SU-DHL-6 (cell line): ENCODE results near the gene GIGYF2.

Source experiments
- EZH2phosphoT487 ChIP-seq: fragments of 200-600 bp; sonication (generic), shearing (Covaris generic); conservative IDR thresholded peaks from 2 replicates; pipeline ENCODE4 v1.6.1; 2018; ENCODE audit warnings: mild to moderate bottlenecking, antibody characterized with exemption, low read length, moderate library complexity, mixed read lengths
- TF ChIP-seq, protein P1 (sequence below): fragments of 200-600 bp; sonication (generic); IDR thresholded peaks from one replicate; pipeline ENCODE4 v1.5.1; 2017; ENCODE audit warnings: antibody characterized with exemption, mild to moderate bottlenecking, low read length, moderate library complexity; ENCODE audit not compliant: insufficient read depth, poor library complexity, severe bottlenecking

DNA sequence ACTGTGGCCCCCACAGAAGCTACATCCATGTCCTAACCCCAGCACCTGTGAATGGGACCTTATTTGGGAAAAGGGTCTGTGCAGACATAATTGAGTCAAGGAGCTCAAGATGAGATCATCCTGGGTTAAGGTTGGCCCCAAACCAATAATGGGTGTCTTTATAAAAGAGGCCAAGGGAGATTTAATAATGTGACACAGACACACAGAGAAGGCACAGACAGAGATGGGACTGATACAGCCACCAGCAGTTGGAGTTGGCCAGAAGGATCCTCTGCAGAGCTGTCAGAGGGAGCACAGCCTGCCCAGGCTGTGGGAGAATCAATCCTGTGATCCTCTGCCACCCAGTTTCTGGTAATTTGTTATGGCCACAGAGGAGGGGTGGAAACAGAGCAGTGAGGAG, 199.0 kb downstream of the GIGYF2 start:
- TF ChIP-seq, protein P1, sequence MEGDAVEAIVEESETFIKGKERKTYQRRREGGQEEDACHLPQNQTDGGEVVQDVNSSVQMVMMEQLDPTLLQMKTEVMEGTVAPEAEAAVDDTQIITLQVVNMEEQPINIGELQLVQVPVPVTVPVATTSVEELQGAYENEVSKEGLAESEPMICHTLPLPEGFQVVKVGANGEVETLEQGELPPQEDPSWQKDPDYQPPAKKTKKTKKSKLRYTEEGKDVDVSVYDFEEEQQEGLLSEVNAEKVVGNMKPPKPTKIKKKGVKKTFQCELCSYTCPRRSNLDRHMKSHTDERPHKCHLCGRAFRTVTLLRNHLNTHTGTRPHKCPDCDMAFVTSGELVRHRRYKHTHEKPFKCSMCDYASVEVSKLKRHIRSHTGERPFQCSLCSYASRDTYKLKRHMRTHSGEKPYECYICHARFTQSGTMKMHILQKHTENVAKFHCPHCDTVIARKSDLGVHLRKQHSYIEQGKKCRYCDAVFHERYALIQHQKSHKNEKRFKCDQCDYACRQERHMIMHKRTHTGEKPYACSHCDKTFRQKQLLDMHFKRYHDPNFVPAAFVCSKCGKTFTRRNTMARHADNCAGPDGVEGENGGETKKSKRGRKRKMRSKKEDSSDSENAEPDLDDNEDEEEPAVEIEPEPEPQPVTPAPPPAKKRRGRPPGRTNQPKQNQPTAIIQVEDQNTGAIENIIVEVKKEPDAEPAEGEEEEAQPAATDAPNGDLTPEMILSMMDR: no peak
- TF ChIP-seq EZH2phosphoT487: no peak
